Activated B cell treated with CpG ODN at 0.5 μM for 24 hours (primary cell): Measurements from ENCODE around the gene CLMP. TPM values are rescaled to one million over a fixed set of nuclear protein-coding genes. Genes with fewer than 3 reads are reported as not detected.

Experiments
- ATAC-seq: fragments of 200-7000 bp; cut with Tn5 transposase; one replicate; pipeline ENCODE4 v1.10.0; 2021; ENCODE audit warnings: low read depth, mild to moderate bottlenecking, moderate library complexity
- CTCF ChIA-PET: fragments of 350-600 bp; sonication (Branson Sonifier 250); formaldehyde crosslinking; loops from one replicate; lab custom pipeline; 2021; ENCODE audit warnings: antibody characterized with exemption; lab: Charles Lee
- POLR2A ChIA-PET: fragments of 350-600 bp; sonication (Branson Sonifier 250); formaldehyde crosslinking; loops from one replicate; lab custom pipeline; 2021; ENCODE audit warnings: antibody characterized with exemption; lab: Charles Lee
- DNase-seq: peaks from one replicate; pipeline ENCODE4 v3.0.0; 2022
- H3K27ac Mint-ChIP-seq: one replicate; pipeline ENCODE4 v1.8.0; 2020; ENCODE audit warnings: mixed read lengths
- H3K27me3 Mint-ChIP-seq: one replicate; pipeline ENCODE4 v1.8.0; 2021; ENCODE audit warnings: mixed read lengths
- H3K36me3 Mint-ChIP-seq: one replicate; pipeline ENCODE4 v1.8.0; 2021; ENCODE audit warnings: low read depth, mixed read lengths
- H3K4me1 Mint-ChIP-seq: one replicate; pipeline ENCODE4 v1.8.0; 2021; ENCODE audit warnings: mixed read lengths
- H3K4me3 Mint-ChIP-seq: one replicate; pipeline ENCODE4 v1.8.0; 2020; ENCODE audit warnings: mild to moderate bottlenecking, mixed read lengths
- H3K9me3 Mint-ChIP-seq: one replicate; pipeline ENCODE4 v1.8.0; 2020; ENCODE audit warnings: mixed read lengths
- CTCF ChIP-seq: fragments of 200-600 bp; IDR thresholded peaks from one replicate; pipeline ENCODE4 v1.8.0; 2022; ENCODE audit warnings: antibody characterized with exemption, mild to moderate bottlenecking
- intact Hi-C: fragments of 100-400 bp; cut with micrococcal nuclease; formaldehyde crosslinking; loops from one replicate; pipeline ENCODE4 v1.15.1; 2024
- total RNA-seq: library from RNA; stranded (reverse); gene quantifications from 2 replicates; pipeline ENCODE4 v1.2.3, GENCODE V29; 2022

CLMP gene
- total RNA-seq, 1 donor from 2014 or later, result not detected

GRCh38 chr11:123051634-123052033, 143.4 kb downstream of the CLMP start:
- Mint-ChIP-seq H3K4me3 (no peak overlapping the region), H3K27me3 (no peaks in the 10 kb centered on the region), H3K9me3 (no peaks in the 10 kb centered on the region), H3K27ac (no peak overlapping the region), H3K4me1 (peaks cover 26% of the 10 kb centered on the region), H3K36me3 (peaks cover 42% of the 10 kb centered on the region)
- DNase-seq (no peak), ATAC-seq (no peak)
- TF ChIP-seq CTCF, result no peak
- CTCF ChIA-PET, result no interaction called here
- POLR2A ChIA-PET, result no interaction called here
- intact Hi-C loops, result loop anchor here (5.0 kb wide), 1 partner anchor 69 kb away; the partner anchor contains the start of gene BSX

- Mint-ChIP-seq H3K4me1 (peaks cover 21% of the 10 kb centered on the region), H3K27ac (no peak overlapping the region), H3K4me3 (no peak overlapping the region), H3K27me3 (no peaks in the 10 kb centered on the region), H3K9me3 (no peaks in the 10 kb centered on the region), H3K36me3 (peaks cover 37% of the 10 kb centered on the region)
- DNase-seq, result no peak
- TF ChIP-seq CTCF, result no peak
- POLR2A ChIA-PET, result no interaction called here
- CTCF ChIA-PET, result no interaction called here
- no peak for ATAC-seq
- intact Hi-C loops, result loop anchor here (5.0 kb wide), 1 partner anchor 69 kb away; the partner anchor contains the start of gene BSX
Observed at GRCh38 chr11:123051146-123051545, 143.9 kb downstream of the CLMP start.

GRCh38 chr11:123047947-123048293, 147.1 kb downstream of the CLMP start:
- H3K4me3 Mint-ChIP-seq, result no peak overlapping the region
- no peaks in the 10 kb centered on the region for H3K9me3 Mint-ChIP-seq
- DNase-seq (no peak), ATAC-seq (no peak)
- H3K36me3 Mint-ChIP-seq, result peaks cover 12% of the 10 kb centered on the region
- TF ChIP-seq CTCF, result no peak
- ChIA-PET CTCF (no interaction called here), POLR2A (interaction anchor here (0.8 to 2.3 kb wide), 2 partner anchors 9 to 14 kb away, joined by 4 to 9 read pairs; partner anchors contain the start of gene HSPA8)
- intact Hi-C loops, result no loop called here
- no peaks in the 10 kb centered on the region for H3K4me1 Mint-ChIP-seq
- no peak overlapping the region for H3K27ac Mint-ChIP-seq
- H3K27me3 Mint-ChIP-seq, result no peaks in the 10 kb centered on the region

DNA sequence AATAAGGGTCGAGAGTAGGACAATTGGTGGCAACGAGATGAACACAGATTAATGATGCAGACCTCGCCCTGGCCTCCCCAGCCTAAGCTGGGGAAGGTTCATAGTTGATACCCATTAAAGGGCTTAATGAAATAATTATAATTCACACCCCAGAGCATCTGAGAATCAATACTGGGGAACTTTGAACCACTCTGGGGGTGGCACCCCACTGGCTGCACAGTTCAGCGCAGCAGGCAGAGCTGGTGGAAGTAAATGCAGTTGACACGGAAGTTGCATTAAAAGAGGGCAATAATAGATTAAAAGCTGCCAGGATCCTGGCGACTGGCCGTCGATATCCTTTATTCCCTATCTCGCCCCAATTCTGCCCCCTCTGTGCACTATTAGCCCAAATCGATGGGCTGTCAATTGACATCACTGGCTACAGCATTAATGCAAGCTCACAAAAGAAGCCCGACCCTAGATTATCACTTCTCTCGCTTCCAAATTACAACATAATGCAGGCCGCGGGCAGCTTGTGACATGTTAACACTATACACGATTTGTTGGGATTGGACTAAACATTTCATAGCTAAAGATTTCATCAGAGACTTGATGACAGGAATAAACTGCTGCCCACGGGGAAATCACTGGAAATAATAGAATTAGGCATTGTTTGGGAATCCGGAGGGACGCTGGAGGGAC, 147.6 kb downstream of the CLMP start:
- H3K4me3 Mint-ChIP-seq, result no peak overlapping the region
- H3K4me1 Mint-ChIP-seq, result no peaks in the 10 kb centered on the region
- H3K27me3 Mint-ChIP-seq, result no peaks in the 10 kb centered on the region
- ATAC-seq (no peak), DNase-seq (no peak)
- POLR2A ChIA-PET, result interaction anchor here (0.8 to 2.3 kb wide), 2 partner anchors 9 to 14 kb away, joined by 4 to 9 read pairs; partner anchors contain the start of gene HSPA8
- no peaks in the 10 kb centered on the region for H3K9me3 Mint-ChIP-seq
- H3K27ac Mint-ChIP-seq, result no peak overlapping the region
- CTCF ChIA-PET, result no interaction called here
- no peak for TF ChIP-seq CTCF
- intact Hi-C loops, result no loop called here
- peaks cover 9% of the 10 kb centered on the region for H3K36me3 Mint-ChIP-seq

- Mint-ChIP-seq H3K4me3 (no peak overlapping the region), H3K27ac (no peak overlapping the region), H3K27me3 (no peaks in the 10 kb centered on the region), H3K4me1 (no peaks in the 10 kb centered on the region), H3K9me3 (no peaks in the 10 kb centered on the region), H3K36me3 (peaks cover 5% of the 10 kb centered on the region)
- intact Hi-C loops, result no loop called here
- TF ChIP-seq CTCF, result no peak
- ATAC-seq (no peak), DNase-seq (no peak)
- CTCF ChIA-PET, result interaction anchor here (0.6 kb wide), 1 partner anchor 8 kb away, joined by 3 read pairs; no protein-coding TSS in a partner anchor
- POLR2A ChIA-PET, result interaction anchor here (2.3 kb wide), 1 partner anchor 15 kb away, joined by 9 read pairs; the partner anchor contains the start of gene HSPA8
Observed at GRCh38 chr11:123046473-123047259, 148.4 kb downstream of the CLMP start.
